ENCODE data around the gene ANKRD39. TPM values are rescaled to one million over a fixed set of nuclear protein-coding genes. Genes with fewer than 3 reads are reported as not detected.
"Not testable (repeated sequence)": the region's sequence is repeated elsewhere in the genome, so short reads cannot be mapped to it uniquely, and the experiment has no call there.

Gene ANKRD39
- total RNA-seq, 1 donor from 2014 or later = 4.7 TPM

- no peak for DNase-seq (ENCODE audit: low read depth)
Observed at GRCh38 chr2:96808176-96808837, 49.5 kb downstream of the ANKRD39 start.

GRCh38 chr2:96807127-96807471, 50.7 kb downstream of the ANKRD39 start:
- DNase-seq (ENCODE audit: low read depth) = no peak

GRCh38 chr2:96806468-96807126, 51.2 kb downstream of the ANKRD39 start:
- peak; percentile 91 for DNase-seq (ENCODE audit: low read depth)

GRCh38 chr2:96805946-96806345, 51.9 kb downstream of the ANKRD39 start:
- DNase-seq (ENCODE audit: low read depth) = not testable (repeated sequence)

GRCh38 chr2:96804986-96805385, 52.8 kb downstream of the ANKRD39 start:
- DNase-seq (ENCODE audit: low read depth) = no peak

- DNase-seq (ENCODE audit: low read depth) = no peak
Observed at GRCh38 chr2:96802721-96803120, 55.1 kb downstream of the ANKRD39 start.

- DNase-seq (ENCODE audit: low read depth) = peak; percentile 26
Observed at GRCh38 chr2:96801786-96802595, 55.8 kb downstream of the ANKRD39 start.

GRCh38 chr2:96801005-96801785, 56.6 kb downstream of the ANKRD39 start:
- DNase-seq (ENCODE audit: low read depth) = peak; percentile 51

GRCh38 chr2:96800061-96801004, 57.5 kb downstream of the ANKRD39 start:
- no peak for DNase-seq (ENCODE audit: low read depth)

DNA sequence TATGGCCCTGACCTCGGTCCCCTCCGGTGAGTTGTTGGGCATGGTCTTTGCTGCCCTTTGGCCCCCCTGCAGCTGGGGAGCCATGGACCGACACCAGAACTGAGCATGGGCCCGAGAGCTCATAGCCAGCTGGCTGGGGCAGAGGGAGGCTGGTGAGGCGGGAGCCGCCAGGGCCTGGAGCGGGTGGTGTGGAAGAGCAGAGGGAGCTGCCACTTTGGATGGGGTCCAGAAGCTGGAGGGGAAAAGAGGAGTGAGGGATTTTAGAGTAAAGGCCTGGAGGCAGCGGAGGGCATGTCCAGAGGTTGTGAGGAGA, 58.2 kb downstream of the ANKRD39 start:
- no peak for DNase-seq (ENCODE audit: low read depth)

- DNase-seq (ENCODE audit: low read depth) = no peak
Observed at GRCh38 chr2:96798733-96799622, 58.8 kb downstream of the ANKRD39 start.

Other genes with a start within 250 kb of the ANKRD39 start
- 21.4 and 55.2 TPM in 2 replicates for gene KANSL3, start 219.7 kb downstream of the ANKRD39 start, total RNA-seq
- gene FER1L5, start 215.3 kb downstream of the ANKRD39 start, total RNA-seq = under 0.01 and 1.5 TPM in 2 replicates
- gene LMAN2L, start 118.0 kb downstream of the ANKRD39 start, total RNA-seq = 22.1 and 41.2 TPM in 2 replicates
- 2.6 and 5.4 TPM in 2 replicates for gene CNNM4, start 97.1 kb downstream of the ANKRD39 start, total RNA-seq
- gene CNNM3, start 41.7 kb downstream of the ANKRD39 start, total RNA-seq = 5.2 and 21.8 TPM in 2 replicates
- 0.35 and 2.2 TPM in 2 replicates for gene ANKRD23, start 14.0 kb downstream of the ANKRD39 start, total RNA-seq
- gene SEMA4C, start 12.1 kb upstream of the ANKRD39 start, total RNA-seq = 17.5 and 25.3 TPM in 2 replicates
- gene FAM178B, start 128.6 kb upstream of the ANKRD39 start, total RNA-seq = not detected in 2 replicates
- gene FAHD2B, start 236.9 kb upstream of the ANKRD39 start, total RNA-seq = 5.7 and 6.3 TPM in 2 replicates